22Rv1 (cell line): ENCODE measurements around the gene DNAJB14.

Source experiments
- ZFX ChIP-seq: fragments of 450-650 bp; IDR thresholded peaks from 2 replicates; pipeline ENCODE4 v1.6.1; 2017; ENCODE audit warnings: antibody characterized with exemption, borderline replicate concordance
- TF ChIP-seq, protein P1 (sequence below): fragments of 450-650 bp; IDR thresholded peaks from 2 replicates; pipeline ENCODE4 v1.5.1; 2017; ENCODE audit warnings: mild to moderate bottlenecking

DNA sequence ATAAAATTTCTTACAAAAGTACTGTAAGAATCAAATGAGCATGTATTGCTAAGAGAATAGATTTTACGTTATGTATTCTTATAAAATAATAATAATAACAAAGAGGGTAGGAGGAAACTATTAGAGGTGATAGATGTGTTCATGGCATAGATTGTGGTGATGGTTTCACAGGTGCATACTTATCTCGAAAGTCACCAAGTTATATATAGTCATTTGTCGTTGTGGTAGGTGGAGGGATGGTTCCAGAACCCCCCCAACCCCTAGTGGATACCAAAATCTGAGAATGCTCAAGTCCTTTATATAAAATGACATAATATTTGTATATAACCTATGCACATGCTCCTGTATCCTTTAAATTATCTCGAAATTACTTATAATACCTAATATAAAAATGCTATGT lies 40.4 kb upstream of the DNAJB14 start:
- TF ChIP-seq, protein P1, sequence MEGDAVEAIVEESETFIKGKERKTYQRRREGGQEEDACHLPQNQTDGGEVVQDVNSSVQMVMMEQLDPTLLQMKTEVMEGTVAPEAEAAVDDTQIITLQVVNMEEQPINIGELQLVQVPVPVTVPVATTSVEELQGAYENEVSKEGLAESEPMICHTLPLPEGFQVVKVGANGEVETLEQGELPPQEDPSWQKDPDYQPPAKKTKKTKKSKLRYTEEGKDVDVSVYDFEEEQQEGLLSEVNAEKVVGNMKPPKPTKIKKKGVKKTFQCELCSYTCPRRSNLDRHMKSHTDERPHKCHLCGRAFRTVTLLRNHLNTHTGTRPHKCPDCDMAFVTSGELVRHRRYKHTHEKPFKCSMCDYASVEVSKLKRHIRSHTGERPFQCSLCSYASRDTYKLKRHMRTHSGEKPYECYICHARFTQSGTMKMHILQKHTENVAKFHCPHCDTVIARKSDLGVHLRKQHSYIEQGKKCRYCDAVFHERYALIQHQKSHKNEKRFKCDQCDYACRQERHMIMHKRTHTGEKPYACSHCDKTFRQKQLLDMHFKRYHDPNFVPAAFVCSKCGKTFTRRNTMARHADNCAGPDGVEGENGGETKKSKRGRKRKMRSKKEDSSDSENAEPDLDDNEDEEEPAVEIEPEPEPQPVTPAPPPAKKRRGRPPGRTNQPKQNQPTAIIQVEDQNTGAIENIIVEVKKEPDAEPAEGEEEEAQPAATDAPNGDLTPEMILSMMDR, result no peak
- TF ChIP-seq ZFX, result no peak
